ENCODE results near the gene EXTL1.

The EXTL1 gene

DNA sequence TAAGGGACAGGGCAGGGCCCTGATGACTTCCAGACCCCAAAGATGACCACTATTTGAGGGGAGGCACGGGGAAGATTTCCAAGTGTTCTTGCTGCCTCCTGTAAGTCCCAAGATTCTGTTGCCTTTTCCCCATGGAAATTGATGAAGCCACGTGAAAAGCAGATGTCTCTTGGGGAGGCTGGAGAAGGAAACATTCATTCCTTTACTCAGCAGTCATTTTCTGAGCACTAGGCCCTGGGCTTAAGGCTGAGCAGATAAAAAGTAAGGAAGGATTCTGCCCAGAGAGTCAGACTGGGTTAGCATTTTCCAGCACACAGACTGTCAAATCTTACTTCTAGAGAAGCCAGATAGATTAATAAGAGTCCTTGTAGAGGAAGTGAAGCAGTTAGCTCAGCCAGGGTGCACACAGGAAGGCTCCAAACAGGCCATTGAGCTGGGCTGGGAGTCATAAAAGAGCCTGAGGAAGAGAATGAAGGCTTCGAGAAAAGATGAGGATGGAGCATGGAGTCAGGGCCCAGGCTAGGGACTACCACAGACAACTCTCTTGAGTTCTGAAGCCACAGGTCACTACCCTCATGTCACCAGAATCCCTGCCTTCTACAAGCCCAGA, 10.1 kb downstream of the EXTL1 start:
- Histone ChIP-seq H3K27ac (ENCODE audit: low read depth, low read length) (no peak overlapping the region), H3K4me1 (ENCODE audit: control insufficient read depth, insufficient read depth, low read length) (peaks cover 6% of the 10 kb centered on the region), H3K36me3 (ENCODE audit: control insufficient read depth, insufficient read depth, low read length) (no peaks in the 10 kb centered on the region), H3K27me3 (ENCODE audit: control insufficient read depth, insufficient read depth, low read length) (no peaks in the 10 kb centered on the region), H3K9ac (ENCODE audit: low read length) (no peak overlapping the region), H3K4me3 (ENCODE audit: low read length) (no peak overlapping the region)

- Histone ChIP-seq H3K4me3 (ENCODE audit: low read length) (no peak overlapping the region), H3K27me3 (ENCODE audit: control insufficient read depth, insufficient read depth, low read length) (no peaks in the 10 kb centered on the region), H3K27ac (ENCODE audit: low read depth, low read length) (no peak overlapping the region), H3K36me3 (ENCODE audit: control insufficient read depth, insufficient read depth, low read length) (no peaks in the 10 kb centered on the region), H3K9ac (ENCODE audit: low read length) (no peak overlapping the region), H3K4me1 (ENCODE audit: control insufficient read depth, insufficient read depth, low read length) (peaks cover 6% of the 10 kb centered on the region)
These were observed 11.2 kb downstream of the EXTL1 start for GRCh38 chr1:26032656-26033357.

DNA sequence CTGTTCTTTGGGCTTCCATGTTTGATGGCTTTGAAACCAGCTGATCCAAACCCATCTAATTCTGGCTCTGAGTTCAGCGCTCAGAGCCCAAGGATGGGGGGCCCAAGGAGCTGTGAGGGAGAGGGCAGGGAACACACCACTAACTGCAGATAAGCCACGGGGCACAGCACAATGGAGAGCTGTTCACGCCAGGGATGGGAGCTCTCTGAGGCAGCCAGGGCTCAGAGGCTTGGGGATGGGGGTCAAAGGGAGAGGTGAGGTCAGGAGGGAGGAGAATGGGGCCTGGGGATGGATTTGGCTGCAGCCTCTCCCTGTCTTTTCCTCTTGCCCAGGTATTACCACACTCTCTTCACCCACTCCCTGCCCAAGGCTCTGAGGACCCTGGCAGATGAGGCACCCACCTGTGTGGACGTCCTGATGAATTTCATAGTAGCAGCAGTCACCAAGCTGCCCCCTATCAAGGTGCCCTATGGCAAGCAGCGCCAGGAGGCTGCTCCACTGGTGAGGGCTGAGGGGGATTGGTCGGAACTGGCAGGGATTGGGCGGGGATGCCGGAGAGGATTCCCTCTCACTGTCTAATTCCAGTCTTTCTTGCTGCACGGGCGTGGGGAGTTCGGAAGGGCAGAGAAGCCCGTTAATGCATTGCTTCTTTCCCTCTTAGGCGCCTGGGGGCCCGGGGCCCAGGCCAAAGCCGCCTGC, 13.1 kb downstream of the EXTL1 start:
- no peaks in the 10 kb centered on the region for H3K36me3 ChIP-seq (ENCODE audit: control insufficient read depth, insufficient read depth, low read length)

DNA sequence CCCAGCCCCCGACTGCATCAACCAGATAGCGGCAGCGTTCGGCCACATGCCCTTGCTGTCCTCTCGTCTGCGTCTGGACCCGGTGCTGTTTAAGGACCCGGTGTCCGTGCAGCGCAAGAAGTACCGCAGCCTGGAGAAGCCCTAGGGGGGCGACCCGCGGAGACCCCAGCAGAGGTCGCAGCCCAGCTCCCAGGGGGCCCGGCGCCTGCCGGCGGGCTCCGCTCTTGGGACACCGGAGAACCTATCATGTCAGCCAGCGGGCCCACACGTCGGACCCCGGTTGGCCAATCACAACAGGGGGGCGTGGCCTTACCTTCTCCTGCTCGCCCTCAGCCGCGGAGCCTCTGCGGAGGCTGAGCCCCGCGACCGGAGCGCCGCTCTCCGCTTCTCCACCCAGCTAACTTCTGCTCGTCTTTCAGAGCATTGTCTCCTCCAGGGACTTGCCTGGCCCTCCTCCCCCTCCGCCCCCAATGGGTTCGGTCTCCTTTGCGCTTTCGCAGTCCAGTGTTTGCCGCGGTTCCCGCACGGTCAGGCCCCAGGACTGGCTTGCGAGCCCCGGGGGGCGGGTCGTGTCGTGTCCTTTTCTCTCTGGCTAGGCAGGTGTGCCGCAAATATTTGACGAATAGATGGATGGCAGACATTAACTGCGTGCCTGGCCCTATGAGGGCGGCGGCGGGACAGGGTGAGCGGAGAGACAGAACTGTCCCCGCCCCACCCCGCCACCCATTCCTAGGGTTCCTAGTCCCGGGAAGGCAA, 13.8 kb downstream of the EXTL1 start:
- Histone ChIP-seq H3K27me3 (ENCODE audit: control insufficient read depth, insufficient read depth, low read length) (no peaks in the 10 kb centered on the region), H3K4me1 (ENCODE audit: control insufficient read depth, insufficient read depth, low read length) (peaks cover 6% of the 10 kb centered on the region), H3K27ac (ENCODE audit: low read depth, low read length) (peak overlapping the region; percentile 64), H3K36me3 (ENCODE audit: control insufficient read depth, insufficient read depth, low read length) (no peaks in the 10 kb centered on the region), H3K9ac (ENCODE audit: low read length) (peak overlapping the region; percentile 75), H3K4me3 (ENCODE audit: low read length) (peak overlapping the region; percentile 96)

More for the DNA sequence above, 13.1 kb downstream of the EXTL1 start:
- H3K27ac ChIP-seq (ENCODE audit: low read depth, low read length): no peak overlapping the region
- no peaks in the 10 kb centered on the region for H3K27me3 ChIP-seq (ENCODE audit: control insufficient read depth, insufficient read depth, low read length)
- peaks cover 6% of the 10 kb centered on the region for H3K4me1 ChIP-seq (ENCODE audit: control insufficient read depth, insufficient read depth, low read length)
- peak overlapping the region; percentile 96 for H3K4me3 ChIP-seq (ENCODE audit: low read length)
- H3K9ac ChIP-seq (ENCODE audit: low read length): no peak overlapping the region

DNA sequence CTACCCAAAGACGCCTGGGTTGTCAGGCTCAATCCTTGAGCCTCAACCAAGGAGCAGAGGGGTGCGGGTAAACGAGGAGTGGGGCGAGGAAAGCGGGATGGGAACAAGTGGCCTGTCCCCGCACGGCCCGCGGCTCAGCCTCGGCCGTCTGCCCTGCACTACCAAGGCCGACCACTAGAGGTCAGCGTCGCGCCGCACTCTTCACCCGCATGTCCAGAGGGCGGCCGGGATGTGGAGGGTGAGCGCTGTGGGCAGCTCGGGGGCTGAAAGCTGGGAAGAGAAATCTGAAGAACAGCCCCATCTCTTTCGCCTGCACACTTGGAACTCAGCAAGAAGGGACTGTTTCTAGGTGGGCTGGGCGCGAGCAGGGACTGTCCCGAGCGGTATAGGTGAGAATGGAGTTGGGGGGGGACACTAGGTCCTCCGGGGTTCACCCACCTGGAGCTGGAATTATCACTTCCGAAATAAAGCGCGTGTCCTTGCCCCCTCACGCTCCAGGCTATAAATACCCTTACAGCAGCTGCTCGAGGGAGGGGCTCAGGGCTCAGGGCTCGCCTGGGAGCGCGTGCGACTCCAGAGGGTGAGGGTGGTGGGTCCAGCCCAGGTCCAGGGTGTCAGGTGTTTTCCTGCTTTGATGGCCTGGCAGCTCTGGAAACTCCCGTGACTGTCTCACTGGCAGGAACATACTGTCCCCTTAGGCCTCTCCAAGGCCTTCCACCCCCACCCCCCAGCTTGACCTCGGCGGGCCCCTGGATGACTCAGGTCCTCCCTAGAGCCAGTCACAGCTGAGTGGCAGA, 14.6 kb downstream of the EXTL1 start:
- peak overlapping the region; percentile 64 for H3K27ac ChIP-seq (ENCODE audit: low read depth, low read length)
- H3K4me1 ChIP-seq (ENCODE audit: control insufficient read depth, insufficient read depth, low read length): peaks cover 6% of the 10 kb centered on the region
- H3K27me3 ChIP-seq (ENCODE audit: control insufficient read depth, insufficient read depth, low read length): no peaks in the 10 kb centered on the region
- H3K9ac ChIP-seq (ENCODE audit: low read length): no peak overlapping the region
- no peaks in the 10 kb centered on the region for H3K36me3 ChIP-seq (ENCODE audit: control insufficient read depth, insufficient read depth, low read length)
- H3K4me3 ChIP-seq (ENCODE audit: low read length): peak overlapping the region; percentile 96

DNA sequence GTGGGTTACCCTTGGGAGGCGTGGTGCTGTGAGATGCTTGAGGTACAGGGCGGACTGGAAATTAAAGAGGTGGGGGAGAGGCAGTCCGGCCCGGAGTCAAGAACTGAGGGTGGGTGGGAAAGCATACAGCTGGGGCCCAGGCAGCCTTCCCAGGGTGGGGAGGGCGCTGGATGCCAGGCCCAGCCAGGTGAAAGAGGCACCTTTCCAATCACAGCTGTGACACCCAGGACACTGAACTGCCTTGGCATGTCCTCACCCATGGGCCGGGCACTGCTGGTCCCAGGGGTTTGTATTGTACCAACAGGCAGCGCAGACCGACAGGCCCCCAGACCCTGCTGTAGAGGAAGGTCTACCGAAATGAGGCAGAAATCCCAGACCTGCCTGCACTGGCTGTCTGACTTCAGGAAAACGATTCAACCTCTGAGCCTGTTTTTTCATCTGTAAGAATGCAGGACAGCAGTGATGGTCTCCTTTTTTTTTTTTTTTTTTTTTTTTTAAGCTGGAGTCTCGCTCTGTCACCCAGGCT, 15.2 kb downstream of the EXTL1 start:
- Histone ChIP-seq H3K4me1 (ENCODE audit: control insufficient read depth, insufficient read depth, low read length) (peaks cover 6% of the 10 kb centered on the region), H3K4me3 (ENCODE audit: low read length) (no peak overlapping the region), H3K9ac (ENCODE audit: low read length) (no peak overlapping the region), H3K27ac (ENCODE audit: low read depth, low read length) (no peak overlapping the region), H3K27me3 (ENCODE audit: control insufficient read depth, insufficient read depth, low read length) (no peaks in the 10 kb centered on the region), H3K36me3 (ENCODE audit: control insufficient read depth, insufficient read depth, low read length) (no peaks in the 10 kb centered on the region)

DNA sequence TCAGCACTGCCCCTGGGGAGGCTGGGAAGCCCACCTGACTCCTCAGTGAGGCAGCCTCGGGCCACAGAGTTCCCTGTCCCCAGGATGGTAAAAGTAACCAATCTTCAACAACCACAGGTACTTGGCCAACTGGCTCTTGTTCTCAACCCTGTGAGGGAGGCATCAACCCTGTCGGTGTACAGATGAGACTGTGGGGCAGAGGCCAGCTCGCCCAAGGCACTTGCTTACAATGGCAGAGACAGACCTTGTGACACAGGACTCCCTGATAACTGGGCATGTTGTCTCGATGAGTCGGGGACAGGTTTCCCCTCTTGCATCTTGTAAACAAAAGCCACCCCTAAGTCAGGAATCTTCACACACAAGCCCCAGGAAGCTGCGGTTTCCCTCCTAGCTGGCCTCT, 16.3 kb downstream of the EXTL1 start:
- H3K4me1 ChIP-seq (ENCODE audit: control insufficient read depth, insufficient read depth, low read length): peaks cover 6% of the 10 kb centered on the region
- no peak overlapping the region for H3K27ac ChIP-seq (ENCODE audit: low read depth, low read length)
- no peak overlapping the region for H3K4me3 ChIP-seq (ENCODE audit: low read length)
- H3K36me3 ChIP-seq (ENCODE audit: control insufficient read depth, insufficient read depth, low read length): no peaks in the 10 kb centered on the region
- H3K9ac ChIP-seq (ENCODE audit: low read length): no peak overlapping the region
- H3K27me3 ChIP-seq (ENCODE audit: control insufficient read depth, insufficient read depth, low read length): no peaks in the 10 kb centered on the region

- H3K4me1 ChIP-seq (ENCODE audit: control insufficient read depth, insufficient read depth, low read length): peaks cover 6% of the 10 kb centered on the region
- H3K36me3 ChIP-seq (ENCODE audit: control insufficient read depth, insufficient read depth, low read length): no peaks in the 10 kb centered on the region
- H3K4me3 ChIP-seq (ENCODE audit: low read length): no peak overlapping the region
- H3K27ac ChIP-seq (ENCODE audit: low read depth, low read length): no peak overlapping the region
- H3K27me3 ChIP-seq (ENCODE audit: control insufficient read depth, insufficient read depth, low read length): no peaks in the 10 kb centered on the region
- no peak overlapping the region for H3K9ac ChIP-seq (ENCODE audit: low read length)
These were observed 16.9 kb downstream of the EXTL1 start for GRCh38 chr1:26038477-26038876.

- no peak overlapping the region for H3K4me3 ChIP-seq (ENCODE audit: low read length)
- H3K9ac ChIP-seq (ENCODE audit: low read length): no peak overlapping the region
- H3K4me1 ChIP-seq (ENCODE audit: control insufficient read depth, insufficient read depth, low read length): peaks cover 6% of the 10 kb centered on the region
- H3K36me3 ChIP-seq (ENCODE audit: control insufficient read depth, insufficient read depth, low read length): no peaks in the 10 kb centered on the region
- H3K27me3 ChIP-seq (ENCODE audit: control insufficient read depth, insufficient read depth, low read length): peaks cover 1% of the 10 kb centered on the region
- no peak overlapping the region for H3K27ac ChIP-seq (ENCODE audit: low read depth, low read length)
These were observed 17.3 kb downstream of the EXTL1 start for GRCh38 chr1:26038904-26039303.

DNA sequence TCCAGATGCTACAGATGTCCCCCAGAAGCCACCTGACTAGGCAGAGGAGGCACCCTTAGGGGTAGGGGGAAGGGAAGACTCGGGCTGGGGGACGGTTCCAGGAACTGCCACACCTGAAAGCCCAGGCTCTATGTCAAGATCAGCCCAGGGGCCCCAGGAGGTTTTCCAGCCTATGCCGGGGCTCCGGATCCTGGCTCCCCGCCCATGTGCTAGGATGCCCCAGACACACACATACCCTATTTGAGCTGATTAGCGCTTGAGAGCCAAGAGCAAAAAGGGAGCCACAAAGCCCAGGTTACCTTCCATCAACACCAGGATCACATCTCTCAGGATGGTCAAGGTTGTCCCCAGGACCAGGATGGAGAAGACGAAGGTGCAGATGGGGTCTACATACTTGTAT, 19.8 kb downstream of the EXTL1 start:
- H3K36me3 ChIP-seq (ENCODE audit: control insufficient read depth, insufficient read depth, low read length): no peaks in the 10 kb centered on the region
- H3K27ac ChIP-seq (ENCODE audit: low read depth, low read length): no peak overlapping the region
- no peaks in the 10 kb centered on the region for H3K4me1 ChIP-seq (ENCODE audit: control insufficient read depth, insufficient read depth, low read length)
- peaks cover 20% of the 10 kb centered on the region for H3K27me3 ChIP-seq (ENCODE audit: control insufficient read depth, insufficient read depth, low read length)
- H3K9ac ChIP-seq (ENCODE audit: low read length): no peak overlapping the region
- H3K4me3 ChIP-seq (ENCODE audit: low read length): no peak overlapping the region

DNA sequence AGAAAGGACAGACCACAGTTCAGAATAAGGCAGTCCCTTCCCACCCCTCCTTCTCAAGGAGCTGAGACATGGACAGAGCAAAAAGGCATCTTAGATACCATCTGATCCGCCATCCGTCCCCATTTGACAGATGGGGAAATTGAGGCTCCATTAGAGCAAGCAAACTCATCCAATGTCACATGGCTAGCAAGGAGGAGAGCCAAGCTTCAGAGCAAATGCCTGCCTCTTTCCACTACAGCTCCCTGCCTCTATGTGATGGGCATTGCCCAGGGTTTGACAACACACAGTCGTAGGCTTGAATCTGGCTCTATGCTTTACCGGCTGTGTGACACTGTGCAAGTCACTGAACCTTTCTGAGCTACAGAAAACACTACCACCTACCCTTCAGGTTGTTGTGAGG, 20.4 kb downstream of the EXTL1 start:
- H3K4me1 ChIP-seq (ENCODE audit: control insufficient read depth, insufficient read depth, low read length): no peaks in the 10 kb centered on the region
- H3K9ac ChIP-seq (ENCODE audit: low read length): no peak overlapping the region
- H3K27me3 ChIP-seq (ENCODE audit: control insufficient read depth, insufficient read depth, low read length): peaks cover 26% of the 10 kb centered on the region
- no peak overlapping the region for H3K27ac ChIP-seq (ENCODE audit: low read depth, low read length)
- no peaks in the 10 kb centered on the region for H3K36me3 ChIP-seq (ENCODE audit: control insufficient read depth, insufficient read depth, low read length)
- no peak overlapping the region for H3K4me3 ChIP-seq (ENCODE audit: low read length)
